ENCODE data around the gene IRS4.

IRS4 gene

DNA sequence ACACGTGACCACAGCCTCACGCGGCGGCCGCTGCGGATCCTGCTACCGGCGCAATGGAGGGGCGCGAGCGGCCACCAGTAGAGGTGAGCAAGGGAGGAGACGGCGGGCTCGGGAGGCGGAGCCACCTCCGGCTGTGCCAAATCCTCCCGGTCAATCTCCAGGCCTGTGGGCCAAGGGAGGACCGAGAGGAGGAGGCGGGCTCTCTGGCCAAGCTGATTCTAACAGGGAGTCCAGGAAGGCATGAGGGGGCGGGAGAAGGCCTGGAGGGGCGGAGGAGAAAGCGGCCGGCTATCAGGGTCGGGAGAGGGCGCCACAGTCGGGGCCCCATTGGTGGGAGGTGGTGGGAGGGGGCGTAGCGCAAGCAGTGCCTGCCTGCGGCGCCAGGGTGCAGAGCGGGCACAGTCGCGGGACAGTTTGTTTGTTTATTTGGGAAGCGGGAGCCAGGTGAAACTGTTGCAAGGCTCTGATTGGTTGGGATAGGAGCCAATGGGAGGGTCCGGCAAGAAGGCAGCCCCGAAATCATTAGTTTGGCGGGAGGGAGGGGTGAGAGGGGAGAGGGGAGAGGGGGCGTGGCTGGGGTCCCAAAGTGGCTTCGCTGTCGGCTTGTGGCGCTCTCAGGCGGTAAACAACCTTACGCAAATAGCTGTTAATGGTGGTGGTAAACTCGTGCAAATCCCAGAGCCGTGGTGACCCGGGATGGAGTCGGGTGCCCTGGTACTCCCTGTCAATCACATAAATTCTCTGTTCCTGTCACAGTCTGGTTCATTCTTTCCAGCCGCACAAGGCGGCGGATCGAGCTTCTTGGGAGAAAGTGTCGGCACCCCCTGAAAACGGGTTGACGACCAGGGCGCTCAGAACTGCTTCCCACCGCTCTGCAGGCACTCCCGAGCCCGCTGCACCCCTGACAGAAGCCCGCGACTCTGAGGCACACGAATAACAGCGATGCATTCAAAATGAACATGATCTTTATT lies at the start of gene IRS4:
TSS of gene IRS4 (minus strand) at position 55 of the 971 bp plus-strand sequence.
- DNase-seq (ENCODE audit: low read depth): no peak
- TF ChIP-seq, protein P1, sequence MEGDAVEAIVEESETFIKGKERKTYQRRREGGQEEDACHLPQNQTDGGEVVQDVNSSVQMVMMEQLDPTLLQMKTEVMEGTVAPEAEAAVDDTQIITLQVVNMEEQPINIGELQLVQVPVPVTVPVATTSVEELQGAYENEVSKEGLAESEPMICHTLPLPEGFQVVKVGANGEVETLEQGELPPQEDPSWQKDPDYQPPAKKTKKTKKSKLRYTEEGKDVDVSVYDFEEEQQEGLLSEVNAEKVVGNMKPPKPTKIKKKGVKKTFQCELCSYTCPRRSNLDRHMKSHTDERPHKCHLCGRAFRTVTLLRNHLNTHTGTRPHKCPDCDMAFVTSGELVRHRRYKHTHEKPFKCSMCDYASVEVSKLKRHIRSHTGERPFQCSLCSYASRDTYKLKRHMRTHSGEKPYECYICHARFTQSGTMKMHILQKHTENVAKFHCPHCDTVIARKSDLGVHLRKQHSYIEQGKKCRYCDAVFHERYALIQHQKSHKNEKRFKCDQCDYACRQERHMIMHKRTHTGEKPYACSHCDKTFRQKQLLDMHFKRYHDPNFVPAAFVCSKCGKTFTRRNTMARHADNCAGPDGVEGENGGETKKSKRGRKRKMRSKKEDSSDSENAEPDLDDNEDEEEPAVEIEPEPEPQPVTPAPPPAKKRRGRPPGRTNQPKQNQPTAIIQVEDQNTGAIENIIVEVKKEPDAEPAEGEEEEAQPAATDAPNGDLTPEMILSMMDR (IDR thresholded peaks at IDR 0.05; ENCODE audit: low read depth, low read length, missing control alignments): no peak
- H3K4me3 ChIP-seq (ENCODE audit: low read depth, low read length): no peak within 1 kb of the TSS

DNA sequence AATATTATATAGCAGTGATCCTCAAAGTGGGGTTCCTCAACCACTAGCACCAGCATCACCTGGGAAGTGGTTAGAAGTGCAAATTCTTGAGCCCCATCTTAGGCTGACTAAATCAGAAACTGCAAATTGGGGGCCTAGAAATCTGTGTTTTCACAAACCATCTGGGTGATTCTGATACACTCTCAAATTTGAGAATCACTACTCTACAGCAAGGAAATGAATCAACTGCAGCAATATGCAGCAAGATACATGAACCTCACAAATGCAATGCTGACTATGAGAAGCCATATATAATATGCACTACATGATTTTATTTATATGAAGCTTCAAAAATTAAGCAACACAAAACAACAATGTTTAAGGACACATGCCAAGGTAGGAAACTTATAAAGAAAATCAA lies 36.2 kb upstream of the IRS4 start:
- no peak overlapping the region for H3K4me3 ChIP-seq (ENCODE audit: low read depth, low read length)
- no peak for DNase-seq (ENCODE audit: low read depth)
- TF ChIP-seq, protein P1 (IDR thresholded peaks at IDR 0.05; ENCODE audit: low read depth, low read length, missing control alignments): no peak

DNA sequence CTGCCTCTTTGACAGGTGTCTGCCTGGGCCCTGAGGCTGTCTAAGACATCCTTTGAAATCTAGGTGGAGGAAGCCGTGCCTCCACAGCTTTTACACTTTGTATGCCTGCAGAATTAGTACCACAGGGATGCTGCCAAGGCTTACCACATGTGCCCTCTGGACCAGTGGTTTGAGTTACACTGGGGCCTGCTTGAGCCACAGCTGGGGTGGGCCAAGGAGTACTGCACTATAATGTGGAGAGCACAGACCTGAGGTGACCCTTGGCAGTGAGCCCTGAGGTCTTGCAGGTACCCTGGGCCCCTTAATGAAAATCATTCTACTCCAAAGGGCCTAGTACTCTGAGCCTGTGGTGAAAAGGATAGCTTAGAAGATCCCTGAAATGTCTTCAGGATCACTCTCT lies 27.2 kb upstream of the IRS4 start:
- DNase-seq (ENCODE audit: low read depth): no peak
- TF ChIP-seq, protein P1 (IDR thresholded peaks at IDR 0.05; ENCODE audit: low read depth, low read length, missing control alignments): no peak
- no peak overlapping the region for H3K4me3 ChIP-seq (ENCODE audit: low read depth, low read length)

DNA sequence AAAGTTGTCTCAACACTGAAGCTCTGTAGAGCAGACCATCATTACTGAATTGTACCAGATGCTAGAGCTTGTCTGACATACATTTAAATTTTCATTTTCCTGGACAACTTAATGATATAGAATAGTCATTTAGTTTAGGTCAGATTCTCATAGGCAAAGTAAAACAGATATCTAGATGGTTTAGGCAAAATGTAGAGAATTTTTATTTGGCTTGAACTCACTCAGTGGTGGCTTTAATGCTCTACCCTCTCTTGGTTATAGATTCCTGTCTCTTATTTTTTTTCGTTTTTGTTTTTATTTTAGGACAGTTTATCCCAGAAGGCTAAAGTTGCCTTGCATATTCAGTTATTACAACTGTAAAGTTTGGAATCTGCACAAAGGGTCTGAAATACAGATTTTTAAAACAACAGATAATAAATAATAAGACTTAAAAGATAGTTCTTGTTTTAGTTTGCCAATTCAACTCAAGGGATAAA lies 4.0 kb upstream of the IRS4 start:
- no peak overlapping the region for H3K4me3 ChIP-seq (ENCODE audit: low read depth, low read length)
- TF ChIP-seq, protein P1 (IDR thresholded peaks at IDR 0.05; ENCODE audit: low read depth, low read length, missing control alignments): no peak
- no peak for DNase-seq (ENCODE audit: low read depth)

DNA sequence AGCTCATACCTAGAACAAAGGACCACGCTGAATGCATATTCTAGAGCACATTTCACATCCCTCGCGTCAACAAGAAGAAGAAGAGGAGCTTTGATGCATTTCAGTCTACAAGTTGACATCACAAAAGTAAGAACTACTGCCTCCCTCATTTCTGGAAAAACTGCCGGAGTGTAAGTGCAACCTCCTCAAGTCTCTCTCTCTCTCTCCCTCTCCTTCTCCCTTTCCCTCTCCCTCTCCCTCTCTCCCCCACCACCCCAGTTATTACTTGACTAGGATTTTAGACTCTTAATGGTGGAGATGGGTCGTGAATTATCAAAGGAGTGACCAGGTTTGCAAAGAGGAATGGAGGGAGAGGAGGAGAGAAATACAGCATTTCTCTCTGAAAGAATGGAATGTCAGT lies 1.4 kb upstream of the IRS4 start:
- H3K4me3 ChIP-seq (ENCODE audit: low read depth, low read length): no peak overlapping the region
- no peak for DNase-seq (ENCODE audit: low read depth)
- TF ChIP-seq, protein P1 (IDR thresholded peaks at IDR 0.05; ENCODE audit: low read depth, low read length, missing control alignments): no peak

DNA sequence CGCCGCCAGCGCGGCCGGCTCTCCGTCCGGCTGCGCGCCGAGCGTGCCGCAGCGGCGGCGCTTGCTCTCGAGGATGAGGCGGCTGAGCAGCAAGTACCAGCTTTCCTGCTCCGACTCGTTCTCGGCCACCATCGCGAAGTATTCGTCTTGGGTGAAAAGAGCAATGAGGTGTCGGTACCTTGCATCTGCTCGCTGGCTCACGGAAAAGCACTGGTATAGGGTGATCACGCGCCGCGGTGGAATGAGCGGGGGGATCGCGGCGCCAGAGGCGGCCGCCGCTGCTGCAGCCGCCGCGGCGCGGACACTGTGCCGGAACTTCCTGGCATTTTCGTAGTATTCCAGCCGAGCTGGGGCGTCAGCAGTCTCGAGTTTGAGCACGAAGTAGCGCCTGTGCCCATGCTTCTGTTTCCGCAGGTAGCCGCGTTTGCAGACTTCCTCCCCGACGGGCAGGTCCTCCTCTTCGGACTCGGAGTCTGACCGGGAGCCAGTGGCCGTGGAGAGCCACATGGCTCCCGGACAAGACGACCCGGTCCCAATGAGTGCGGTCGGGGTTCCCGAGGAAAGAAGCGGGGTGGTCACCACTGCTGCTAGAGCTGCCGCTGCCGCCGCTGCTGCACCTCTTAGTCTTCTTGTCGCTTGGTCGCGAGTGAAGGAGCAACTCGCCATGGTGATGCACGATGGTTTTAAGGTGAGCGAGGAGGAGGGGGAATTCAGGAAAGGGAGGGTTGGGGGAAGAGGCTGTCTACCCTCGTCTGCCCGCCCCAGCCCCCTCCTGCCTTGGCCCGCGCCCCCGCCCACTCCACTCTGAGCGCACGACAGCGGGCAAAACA lies 469 bp downstream of the IRS4 start:
- TF ChIP-seq, protein P1 (IDR thresholded peaks at IDR 0.05; ENCODE audit: low read depth, low read length, missing control alignments): no peak
- no peak for DNase-seq (ENCODE audit: low read depth)
- no peak overlapping the region for H3K4me3 ChIP-seq (ENCODE audit: low read depth, low read length)
